Limb (tissue), 2 donors: ENCODE measurements around the gene DEGS2.

Experiments
- DNase-seq, 2 donors: peaks; one replicate each; pipeline ENCODE4 v3.0.0-alpha.2; 2016; ENCODE audit errors: extremely low spot score in 2 of 2

Gene DEGS2

GRCh38 chr14:100115236-100115635 lies 44.2 kb downstream of the DEGS2 start:
- no peak for DNase-seq

- DNase-seq: no peak
Measured at GRCh38 chr14:100114109-100114765, 45.2 kb downstream of the DEGS2 start.

- DNase-seq: no peak
Measured at GRCh38 chr14:100111931-100112704, 47.3 kb downstream of the DEGS2 start.

GRCh38 chr14:100110816-100111215 lies 48.6 kb downstream of the DEGS2 start:
- peak in 1 of 2 donors; percentile 14 for DNase-seq

- peak in 1 of 2 donors; percentile 21 for DNase-seq
Measured at GRCh38 chr14:100109594-100109955, 49.9 kb downstream of the DEGS2 start.

GRCh38 chr14:100108840-100109593 lies 50.4 kb downstream of the DEGS2 start:
- DNase-seq: peak in 1 of 2 donors; percentile 15

GRCh38 chr14:100108042-100108825 lies 51.2 kb downstream of the DEGS2 start:
- peak; percentile 66 to 88 for DNase-seq

- DNase-seq: no peak
Measured at GRCh38 chr14:100107236-100107635, 52.2 kb downstream of the DEGS2 start.

- no peak for DNase-seq
Measured at GRCh38 chr14:100106250-100107112, 53.0 kb downstream of the DEGS2 start.

GRCh38 chr14:100105357-100106169 lies 53.9 kb downstream of the DEGS2 start:
- no peak for DNase-seq

GRCh38 chr14:100104523-100105300 lies 54.7 kb downstream of the DEGS2 start:
- DNase-seq: no peak

- no peak for DNase-seq
Measured at GRCh38 chr14:100104006-100104352, 55.5 kb downstream of the DEGS2 start.

- DNase-seq: no peak
Measured at GRCh38 chr14:100103250-100104005, 56.0 kb downstream of the DEGS2 start.

- DNase-seq: no peak
Measured at GRCh38 chr14:100102156-100102785, 57.2 kb downstream of the DEGS2 start.

GRCh38 chr14:100100032-100100703 lies 59.3 kb downstream of the DEGS2 start:
- no peak for DNase-seq

- DNase-seq: no peak
Measured at GRCh38 chr14:100098171-100098570, 61.3 kb downstream of the DEGS2 start.

GRCh38 chr14:100096656-100097055 lies 62.8 kb downstream of the DEGS2 start:
- no peak for DNase-seq
